HG02763 (cell line): ENCODE measurements around the gene TOLLIP.

Experiments
- ATAC-seq: cut with Tn5 transposase; IDR thresholded peaks from one replicate; pipeline ENCODE4 v1.9.1; 2021; ENCODE audit warnings: mild to moderate bottlenecking, moderate library complexity; ENCODE audit not compliant: unreplicated experiment

Gene TOLLIP

DNA sequence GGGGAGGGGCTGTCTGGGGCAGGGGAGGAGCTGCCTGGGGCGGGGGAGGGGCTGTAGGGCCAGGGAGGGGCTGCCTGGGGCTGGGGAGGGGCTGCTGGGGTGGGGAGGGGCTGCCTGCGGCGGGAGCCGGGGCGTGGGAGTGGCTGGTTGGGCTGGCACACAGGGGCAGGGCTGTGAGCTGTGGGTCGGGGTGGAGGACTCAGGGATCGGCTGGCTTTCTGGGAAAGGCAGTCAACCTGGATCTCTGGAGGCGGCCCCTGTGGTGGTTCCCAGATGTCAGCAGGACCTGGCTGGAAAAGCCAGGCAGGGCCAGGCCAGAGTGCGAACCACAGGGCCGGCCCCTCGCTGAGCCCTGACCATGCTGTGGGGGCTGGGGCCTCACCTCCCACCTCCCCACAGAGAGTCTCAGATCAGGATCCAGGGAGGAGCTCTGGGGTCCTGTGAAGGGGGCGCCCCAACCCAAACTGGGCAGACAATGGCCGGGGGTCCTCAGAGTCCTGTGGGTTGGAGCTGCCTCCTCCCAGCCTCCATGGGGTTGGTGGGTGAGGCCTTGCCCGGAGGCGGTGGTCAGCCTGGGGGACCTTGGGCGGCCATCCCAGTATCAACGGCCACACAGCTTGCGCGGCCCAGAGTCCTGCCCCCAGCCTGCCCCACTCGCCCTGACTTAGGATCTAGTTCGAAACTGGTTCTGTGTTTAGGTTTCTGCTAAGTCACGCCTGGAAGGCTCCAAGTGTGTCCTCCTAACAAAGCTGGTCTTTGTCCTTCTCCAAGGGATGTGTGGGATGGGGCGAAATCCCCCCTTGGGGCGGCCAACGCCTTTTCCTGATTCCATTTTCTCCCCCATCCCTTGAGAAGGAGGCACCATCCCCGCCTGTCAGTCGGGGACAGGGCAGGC, 84.7 kb downstream of the TOLLIP start:
- no peak for ATAC-seq
